H9 (cell line): Measurements from ENCODE around the gene DDI2. TPM values are rescaled to one million over a fixed set of nuclear protein-coding genes. Genes with fewer than 3 reads are reported as not detected.

Experiments
- DNase-seq: peaks from one replicate; pipeline ENCODE4 v3.0.0-alpha.2; 2017
- H2AFZ ChIP-seq: one replicate; pipeline ENCODE4 v1.6.1; 2013; ENCODE audit warnings: mild to moderate bottlenecking, low read length, control low read depth, moderate library complexity
- H2AK5ac ChIP-seq: 2 replicates; pipeline ENCODE4 v1.6.1; 2013; ENCODE audit warnings: low read length, control low read depth, mixed read lengths; ENCODE audit not compliant: insufficient read length
- H2BK120ac ChIP-seq: one replicate; pipeline ENCODE4 v1.6.1; 2013; ENCODE audit warnings: low read depth, mild to moderate bottlenecking, low read length, control low read depth, inconsistent platforms; ENCODE audit not compliant: poor library complexity, severe bottlenecking
- H2BK12ac ChIP-seq: 2 replicates; pipeline ENCODE4 v1.6.1; 2013; ENCODE audit warnings: low read length, control low read depth, mixed read lengths, low read depth; ENCODE audit not compliant: insufficient read length
- H2BK15ac ChIP-seq: 2 replicates; pipeline ENCODE4 v1.6.1; 2013; ENCODE audit warnings: low read depth, low read length, control low read depth
- H2BK20ac ChIP-seq: one replicate; pipeline ENCODE4 v1.6.1; 2013; ENCODE audit warnings: low read depth, mild to moderate bottlenecking, low read length, control low read depth, inconsistent platforms; ENCODE audit not compliant: poor library complexity, severe bottlenecking
- H2BK5ac ChIP-seq: 2 replicates; pipeline ENCODE4 v1.6.1; 2013; ENCODE audit warnings: low read length, control low read depth, mixed read lengths; ENCODE audit not compliant: insufficient read length
- H3K14ac ChIP-seq: 2 replicates; pipeline ENCODE4 v1.6.1; 2013; ENCODE audit warnings: low read length, control low read depth; ENCODE audit not compliant: insufficient read depth
- H3K18ac ChIP-seq: 2 replicates; pipeline ENCODE4 v1.6.1; 2013; ENCODE audit warnings: low read depth, mild to moderate bottlenecking, mixed read lengths, low read length, control low read depth; ENCODE audit not compliant: insufficient read length
- H3K23ac ChIP-seq: 2 replicates; pipeline ENCODE4 v1.6.1; 2013; ENCODE audit warnings: low read length, control low read depth, mixed read lengths, low read depth; ENCODE audit not compliant: insufficient read length
- H3K23me2 ChIP-seq: 2 replicates; pipeline ENCODE4 v1.6.1; 2013; ENCODE audit warnings: low read depth, mild to moderate bottlenecking, mixed read lengths, low read length, control low read depth; ENCODE audit not compliant: insufficient read length, poor library complexity, severe bottlenecking
- H3K27ac ChIP-seq: 2 replicates; pipeline ENCODE4 v1.5.1; 2013; ENCODE audit warnings: low read length, control low read depth, mixed read lengths, low read depth; ENCODE audit not compliant: insufficient read length
- H3K27me3 ChIP-seq: 2 replicates; pipeline ENCODE4 v1.6.1; 2013; ENCODE audit warnings: low read length, control low read depth, inconsistent platforms; ENCODE audit not compliant: insufficient read depth
- H3K4ac ChIP-seq: 2 replicates; pipeline ENCODE4 v1.6.1; 2013; ENCODE audit warnings: low read depth, mild to moderate bottlenecking, control low read depth, inconsistent platforms, low read length, moderate library complexity
- H3K4me1 ChIP-seq: 2 replicates; pipeline ENCODE4 v1.6.1; 2013; ENCODE audit warnings: low read length, control low read depth, inconsistent platforms; ENCODE audit not compliant: insufficient read depth
- H3K4me2 ChIP-seq: 2 replicates; pipeline ENCODE4 v1.6.1; 2013; ENCODE audit warnings: low read length, control low read depth, mixed read lengths; ENCODE audit not compliant: insufficient read length, insufficient read depth
- H3K56ac ChIP-seq: 2 replicates; pipeline ENCODE4 v1.6.1; 2013; ENCODE audit warnings: low read depth, mild to moderate bottlenecking, mixed read lengths, low read length, control low read depth; ENCODE audit not compliant: insufficient read length
- H3K79me1 ChIP-seq: 2 replicates; pipeline ENCODE4 v1.6.1; 2013; ENCODE audit warnings: low read depth, mild to moderate bottlenecking, moderate library complexity, low read length, control low read depth, inconsistent platforms; ENCODE audit not compliant: insufficient read depth, poor library complexity, severe bottlenecking
- H3K79me2 ChIP-seq: 2 replicates; pipeline ENCODE4 v1.6.1; 2013; ENCODE audit warnings: low read length, control low read depth, inconsistent platforms; ENCODE audit not compliant: insufficient read depth
- H3K9ac ChIP-seq: 2 replicates; pipeline ENCODE4 v1.6.1; 2013; ENCODE audit warnings: low read length, control low read depth, mixed read lengths; ENCODE audit not compliant: insufficient read length; ENCODE audit errors: extremely low read depth
- H3K9me3 ChIP-seq: one replicate; pipeline ENCODE4 v1.6.1; 2013; ENCODE audit warnings: low read depth, low read length, inconsistent platforms; ENCODE audit not compliant: control insufficient read depth
- H3T11ph ChIP-seq: one replicate; pipeline ENCODE4 v1.6.1; 2013; ENCODE audit warnings: mild to moderate bottlenecking, low read length, control low read depth, inconsistent platforms
- H4K20me1 ChIP-seq: one replicate; pipeline ENCODE4 v1.6.1; 2013; ENCODE audit not compliant: control insufficient read depth, insufficient read length, insufficient read depth
- H4K5ac ChIP-seq: 2 replicates; pipeline ENCODE4 v1.6.1; 2013; ENCODE audit warnings: low read depth, mild to moderate bottlenecking, mixed read lengths, low read length, control low read depth; ENCODE audit not compliant: insufficient read length
- H4K8ac ChIP-seq: replicated peaks from 2 replicates; pipeline ENCODE4 v1.6.1; 2013; ENCODE audit warnings: low read length, control low read depth, mixed read lengths, low read depth; ENCODE audit not compliant: insufficient read length
- H4K91ac ChIP-seq: 2 replicates; pipeline ENCODE4 v1.6.1; 2013; ENCODE audit warnings: low read depth, mild to moderate bottlenecking, moderate library complexity, mixed read lengths, low read length, control low read depth; ENCODE audit not compliant: insufficient read length
- H3K27ac Mint-ChIP-seq, 3 experiments: 2 replicates in 2 of 3; 3 replicates in 1 of 3; pipeline ENCODE4 v1.8.0; 2020 to 2021; ENCODE audit warnings: mixed read lengths in 3 of 3, mild to moderate bottlenecking in 1 of 3, moderate library complexity in 1 of 3
- H3K27me3 Mint-ChIP-seq: 2 replicates; pipeline ENCODE4 v1.8.0; 2021; ENCODE audit warnings: low read depth, mild to moderate bottlenecking, moderate library complexity, mixed read lengths
- H3K36me3 Mint-ChIP-seq, 3 experiments: 2 replicates in 2 of 3; 3 replicates in 1 of 3; pipeline ENCODE4 v1.8.0; 2020 to 2021; ENCODE audit warnings: low read depth in 3 of 3, mixed read lengths in 3 of 3; ENCODE audit not compliant: insufficient read depth in 1 of 3
- H3K4me1 Mint-ChIP-seq, 2 experiments: 2 replicates each; pipeline ENCODE4 v1.8.0; 2020; ENCODE audit warnings: mixed read lengths in 2 of 2
- H3K4me3 Mint-ChIP-seq, 2 experiments: 2 replicates in 1 of 2; 3 replicates in 1 of 2; pipeline ENCODE4 v1.8.0; 2020 to 2021; ENCODE audit warnings: mild to moderate bottlenecking in 2 of 2, mixed read lengths in 2 of 2, moderate library complexity in 1 of 2
- H3K9me3 Mint-ChIP-seq, 2 experiments: 2 replicates in 1 of 2; 3 replicates in 1 of 2; pipeline ENCODE4 v1.8.0; 2020; ENCODE audit warnings: mild to moderate bottlenecking in 2 of 2, mixed read lengths in 2 of 2, moderate library complexity in 1 of 2
- WGBS: extraction: QIAGEN DNeasy Blood & Tissue Kit; methylation state at CpG from one replicate; pipeline ENCODE4 v1.1.7; 2013; ENCODE audit warnings: missing lambda C conversion rate, low lambda C conversion rate, mixed read lengths; ENCODE audit not compliant: insufficient read length; ENCODE audit errors: extremely low coverage; 5-methylcytosine and 5-hydroxymethylcytosine counted together
- total RNA-seq: library from RNA; stranded (reverse); gene quantifications from 2 replicates; pipeline ENCODE4 v1.2.1, GENCODE V29; 2021
- TF ChIP-seq, protein P1 (sequence below): fragments of 200-600 bp; sonication (generic); conservative IDR thresholded peaks from 3 replicates; pipeline ENCODE4 v1.8.0; 2021; ENCODE audit warnings: antibody characterized with exemption, mild to moderate bottlenecking

Gene DDI2
- total RNA-seq, 1 experiment from 2014 or later: 45.0 TPM

DNA sequence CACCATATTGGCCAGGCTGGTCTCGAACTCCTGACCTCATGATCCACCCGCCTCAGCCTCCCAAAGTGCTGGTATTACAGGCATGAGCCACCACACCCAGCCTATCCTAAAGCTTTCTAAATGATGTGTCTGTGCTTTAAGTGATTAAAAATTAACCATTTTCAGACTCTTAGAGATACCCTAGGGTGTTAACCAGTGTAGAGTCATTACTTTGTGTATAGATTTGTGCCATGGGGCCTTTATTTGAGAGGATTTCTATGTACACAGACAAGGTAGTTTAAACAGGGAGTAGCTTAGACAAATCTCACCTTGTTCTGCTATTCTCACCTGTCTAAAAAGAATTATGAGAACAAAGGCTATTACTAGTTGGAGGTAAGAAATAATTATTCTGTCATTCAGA, 54.2 kb downstream of the DDI2 start:
- no peak overlapping the region for H4K5ac ChIP-seq
- peaks cover 0 to 2% (median 0%) of the 10 kb centered on the region in 3 experiments; a peak in 2 of 7 replicates for H3K36me3 Mint-ChIP-seq
- H3K9me3 Mint-ChIP-seq: no peaks in the 10 kb centered on the region
- no peaks in the 10 kb centered on the region for H3K27me3 Mint-ChIP-seq
- H3K23ac ChIP-seq: no peak overlapping the region
- no CpG with 5 or more reads among the region's 2 CpGs for WGBS
- H4K8ac ChIP-seq: no peak overlapping the region
- H3K27ac ChIP-seq: no peak overlapping the region
- H2AK5ac ChIP-seq: no peak overlapping the region
- H2AFZ ChIP-seq: no peak overlapping the region
- H3K14ac ChIP-seq: no peak overlapping the region
- DNase-seq: no peak
- no peak overlapping the region for H3T11ph ChIP-seq
- no peak overlapping the region for H2BK5ac ChIP-seq
- H3K4me1 Mint-ChIP-seq: peaks cover 16 to 25% of the 10 kb centered on the region in 2 experiments
- no peak overlapping the region for H3K9ac ChIP-seq
- H3K4me3 Mint-ChIP-seq: no peak overlapping the region; a peak in 1 of 5 replicates
- H3K23me2 ChIP-seq: no peaks in the 10 kb centered on the region
- no peak overlapping the region for H3K27ac Mint-ChIP-seq
- no peaks in the 10 kb centered on the region; the same call in 1 of the 2 replicates for H3K4me1 ChIP-seq
- H3K9me3 ChIP-seq: no peaks in the 10 kb centered on the region
- no peak overlapping the region for H3K18ac ChIP-seq
- H3K79me2 ChIP-seq: no peaks in the 10 kb centered on the region
- no peak overlapping the region for H2BK120ac ChIP-seq
- H3K4ac ChIP-seq: no peak overlapping the region
- TF ChIP-seq, protein P1, sequence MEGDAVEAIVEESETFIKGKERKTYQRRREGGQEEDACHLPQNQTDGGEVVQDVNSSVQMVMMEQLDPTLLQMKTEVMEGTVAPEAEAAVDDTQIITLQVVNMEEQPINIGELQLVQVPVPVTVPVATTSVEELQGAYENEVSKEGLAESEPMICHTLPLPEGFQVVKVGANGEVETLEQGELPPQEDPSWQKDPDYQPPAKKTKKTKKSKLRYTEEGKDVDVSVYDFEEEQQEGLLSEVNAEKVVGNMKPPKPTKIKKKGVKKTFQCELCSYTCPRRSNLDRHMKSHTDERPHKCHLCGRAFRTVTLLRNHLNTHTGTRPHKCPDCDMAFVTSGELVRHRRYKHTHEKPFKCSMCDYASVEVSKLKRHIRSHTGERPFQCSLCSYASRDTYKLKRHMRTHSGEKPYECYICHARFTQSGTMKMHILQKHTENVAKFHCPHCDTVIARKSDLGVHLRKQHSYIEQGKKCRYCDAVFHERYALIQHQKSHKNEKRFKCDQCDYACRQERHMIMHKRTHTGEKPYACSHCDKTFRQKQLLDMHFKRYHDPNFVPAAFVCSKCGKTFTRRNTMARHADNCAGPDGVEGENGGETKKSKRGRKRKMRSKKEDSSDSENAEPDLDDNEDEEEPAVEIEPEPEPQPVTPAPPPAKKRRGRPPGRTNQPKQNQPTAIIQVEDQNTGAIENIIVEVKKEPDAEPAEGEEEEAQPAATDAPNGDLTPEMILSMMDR: no peak
- no peak overlapping the region for H3K56ac ChIP-seq
- H3K4me2 ChIP-seq: no peak overlapping the region
- no peaks in the 10 kb centered on the region for H4K20me1 ChIP-seq
- H3K27me3 ChIP-seq: no peaks in the 10 kb centered on the region
- H4K91ac ChIP-seq: no peak overlapping the region
- no peaks in the 10 kb centered on the region for H3K79me1 ChIP-seq
- H2BK15ac ChIP-seq: no peak overlapping the region
- no peak overlapping the region for H2BK20ac ChIP-seq
- H2BK12ac ChIP-seq: no peak overlapping the region
